Thymus (tissue), 11 donors: ENCODE measurements around the gene MMP28. TPM values are rescaled to one million over a fixed set of nuclear protein-coding genes. Genes with fewer than 3 reads are reported as not detected.

Experiments used
- DNase-seq, 9 donors: peaks; one replicate each; pipeline ENCODE4 v3.0.0-alpha.2; 2013; ENCODE audit warnings: low spot score in 9 of 9, low read depth in 6 of 9, missing footprints in 1 of 9
- H3K27ac ChIP-seq, 2 donors: one replicate each; pipeline ENCODE4 v1.5.1; 2013; ENCODE audit warnings: control low read depth in 1 of 2, low read depth in 1 of 2, low read length in 1 of 2, mild to moderate bottlenecking in 1 of 2, moderate library complexity in 1 of 2
- H3K27me3 ChIP-seq, 2 donors: one replicate each; pipeline ENCODE4 v1.5.1; 2013; ENCODE audit warnings: low read length in 1 of 2; ENCODE audit not compliant: control insufficient read depth in 2 of 2, insufficient read depth in 1 of 2
- H3K36me3 ChIP-seq, 2 donors: one replicate each; pipeline ENCODE4 v1.5.1; 2013; ENCODE audit warnings: low read length in 1 of 2, mild to moderate bottlenecking in 1 of 2, moderate library complexity in 1 of 2; ENCODE audit not compliant: control insufficient read depth in 2 of 2, insufficient read depth in 2 of 2
- H3K4me1 ChIP-seq, 2 donors: one replicate each; pipeline ENCODE4 v1.5.1; 2013; ENCODE audit warnings: low read length in 2 of 2; ENCODE audit not compliant: control insufficient read depth in 2 of 2, insufficient read depth in 2 of 2
- H3K4me3 ChIP-seq, 2 donors: one replicate each; pipeline ENCODE4 v1.5.1; 2013; ENCODE audit warnings: low read length in 2 of 2, control low read depth in 1 of 2, mild to moderate bottlenecking in 1 of 2
- H3K9me3 ChIP-seq, 2 donors: one replicate each; pipeline ENCODE4 v1.5.1; 2013; ENCODE audit warnings: low read length in 1 of 2, mild to moderate bottlenecking in 1 of 2; ENCODE audit not compliant: control insufficient read depth in 2 of 2, insufficient read depth in 1 of 2
- WGBS: extraction: QIAGEN DNeasy Blood & Tissue Kit; methylation state at CpG from one replicate; pipeline ENCODE4 v1.1.7; 2013; 5-methylcytosine and 5-hydroxymethylcytosine counted together
- polyA plus RNA-seq: library from polyadenylated mRNA; stranded (reverse); fragments of 200-250 nt; gene quantifications from one replicate; pipeline ENCODE4 v1.2.3, GENCODE V29; 2013
- total RNA-seq: library from RNA; stranded (reverse); fragments of 120-200 nt; gene quantifications from one replicate; pipeline ENCODE4 v1.2.4, GENCODE V29; 2013
- donor health status: healthy.

MMP28 gene
- total and polyA plus RNA-seq, 2 donors, result 1.1 to 4.7 TPM

DNA sequence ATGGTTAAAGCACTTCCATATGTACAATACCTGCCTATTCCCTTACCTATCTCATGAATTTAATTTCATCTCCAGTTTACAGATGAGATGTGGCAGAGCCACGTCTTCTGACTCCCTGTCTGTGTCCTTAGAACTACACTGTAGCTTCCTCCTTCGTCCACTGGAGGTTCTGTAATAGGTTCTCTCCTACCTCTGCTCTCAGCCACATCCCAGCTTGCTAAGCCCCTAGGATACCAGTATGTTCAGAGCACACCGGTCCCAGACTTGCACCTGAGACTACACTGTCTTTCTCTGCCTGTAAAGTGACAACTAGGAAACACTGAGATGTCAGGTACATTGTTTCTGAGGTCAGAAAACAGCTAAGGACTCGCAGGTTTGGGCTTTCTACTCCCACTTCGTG lies 67.8 kb downstream of the MMP28 start:
- Histone ChIP-seq H3K9me3 (no peaks in the 10 kb centered on the region), H3K27ac (no peak overlapping the region), H3K4me3 (no peak overlapping the region), H3K27me3 (peaks cover 0 to 12% of the 10 kb centered on the region in 2 donors), H3K36me3 (peaks cover 41 to 50% of the 10 kb centered on the region in 2 donors), H3K4me1 (peaks cover 0 to 11% of the 10 kb centered on the region in 2 donors)
- 98% methylated on average over 5 of the region's 5 CpGs for WGBS
- no peak for DNase-seq

DNA sequence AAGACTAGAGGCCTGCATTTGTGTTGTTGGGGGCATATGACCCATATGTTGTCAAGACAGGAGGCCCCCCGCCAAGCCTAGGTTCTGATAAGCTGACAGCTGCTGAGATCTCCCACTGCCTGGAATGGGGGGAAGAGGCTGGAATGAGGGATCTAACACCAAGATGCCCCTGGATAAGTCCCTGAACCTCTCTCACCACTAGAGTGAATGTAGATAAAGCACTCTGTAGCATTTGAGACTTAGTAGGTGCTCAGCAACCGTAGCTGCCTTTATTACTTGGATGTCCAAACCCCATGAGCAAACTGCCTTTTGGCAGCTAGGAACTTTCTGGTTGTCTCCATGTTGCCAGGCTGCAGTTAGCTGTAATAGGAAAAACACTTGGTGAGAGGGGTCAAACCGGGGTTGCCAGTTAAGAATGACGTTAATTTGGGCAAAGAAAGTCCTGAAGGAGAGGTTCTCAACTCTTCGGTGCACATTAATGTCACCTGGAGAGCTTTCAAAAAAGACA lies 68.4 kb downstream of the MMP28 start:
- Histone ChIP-seq H3K4me3 (no peak overlapping the region), H3K27me3 (peaks cover 0 to 5% of the 10 kb centered on the region in 2 donors), H3K9me3 (no peaks in the 10 kb centered on the region), H3K4me1 (peaks cover 0 to 8% of the 10 kb centered on the region in 2 donors), H3K36me3 (peaks cover 41 to 50% of the 10 kb centered on the region in 2 donors), H3K27ac (no peak overlapping the region)
- no peak for DNase-seq
- WGBS, result 97% methylated on average over 5 of the region's 5 CpGs

DNA sequence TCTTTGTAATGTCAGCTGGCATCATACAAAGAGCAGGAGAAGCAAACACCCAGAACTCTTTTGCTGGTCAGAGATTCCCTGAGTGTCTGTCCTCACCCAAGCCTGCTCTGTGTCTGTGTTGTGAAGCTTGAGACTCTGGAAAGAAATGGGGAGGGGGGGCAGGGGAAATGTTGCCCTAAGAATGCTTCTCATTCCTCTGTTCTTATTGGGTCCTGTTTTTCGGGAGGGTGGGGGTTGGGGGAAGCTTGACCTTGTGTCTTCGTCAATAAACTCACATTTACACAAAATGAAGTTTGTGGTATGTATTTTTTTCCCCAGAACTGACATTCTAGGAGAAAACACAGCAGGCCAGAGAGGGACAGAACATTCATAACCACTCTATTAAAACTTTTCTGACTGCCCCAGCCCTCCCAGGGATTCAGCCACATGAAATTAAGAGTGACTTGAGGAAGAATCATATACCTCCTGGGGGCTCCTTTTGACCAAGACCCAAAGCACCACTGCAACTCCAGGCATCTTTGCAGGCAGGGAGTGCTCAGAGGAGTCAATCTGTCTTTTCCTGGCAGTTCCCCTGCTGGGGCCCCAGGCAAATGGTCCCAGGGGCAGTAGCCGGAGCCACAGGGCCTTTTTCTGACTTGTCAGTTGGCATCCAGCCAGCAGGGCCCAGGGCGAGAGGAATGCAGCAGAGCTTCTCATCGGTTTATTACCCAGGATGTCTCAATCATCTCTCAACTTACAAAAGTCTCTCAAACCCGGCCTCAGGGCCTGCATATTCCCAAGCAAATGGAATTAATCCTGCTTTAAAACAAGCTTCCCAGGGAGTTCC lies 69.1 kb downstream of the MMP28 start:
- H3K27me3 ChIP-seq, result peaks cover 0 to 3% of the 10 kb centered on the region in 2 donors
- no peak for DNase-seq
- H3K9me3 ChIP-seq, result no peaks in the 10 kb centered on the region
- H3K36me3 ChIP-seq, result peaks cover 41 to 51% of the 10 kb centered on the region in 2 donors
- no peak overlapping the region for H3K4me3 ChIP-seq
- no peak overlapping the region for H3K27ac ChIP-seq
- WGBS, result 93% methylated on average over 6 of the region's 6 CpGs
- H3K4me1 ChIP-seq, result peaks cover 0 to 7% of the 10 kb centered on the region in 2 donors

DNA sequence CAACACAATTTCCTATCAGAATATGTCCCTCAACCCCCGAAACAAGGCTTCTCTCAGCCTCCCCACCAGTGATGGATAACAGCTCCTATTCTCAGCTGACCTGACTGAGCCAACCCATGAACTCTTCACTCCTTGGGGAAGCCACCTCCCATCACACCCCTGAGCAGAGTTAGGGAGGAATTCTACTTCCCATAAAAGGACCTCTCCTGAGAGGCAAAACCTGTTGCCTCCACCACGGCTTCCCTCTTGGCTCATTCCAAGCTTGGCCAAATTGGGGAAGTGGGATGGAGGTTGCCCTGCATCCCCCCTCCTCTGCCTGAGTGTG lies 69.7 kb downstream of the MMP28 start:
- no peak overlapping the region for H3K27ac ChIP-seq
- no peaks in the 10 kb centered on the region for H3K9me3 ChIP-seq
- H3K4me1 ChIP-seq, result peaks cover 0 to 1% of the 10 kb centered on the region in 2 donors
- no peak for DNase-seq
- no peaks in the 10 kb centered on the region for H3K27me3 ChIP-seq
- H3K36me3 ChIP-seq, result peaks cover 41 to 55% of the 10 kb centered on the region in 2 donors
- 94% methylated on average over 2 of the region's 2 CpGs for WGBS
- H3K4me3 ChIP-seq, result no peak overlapping the region

DNA sequence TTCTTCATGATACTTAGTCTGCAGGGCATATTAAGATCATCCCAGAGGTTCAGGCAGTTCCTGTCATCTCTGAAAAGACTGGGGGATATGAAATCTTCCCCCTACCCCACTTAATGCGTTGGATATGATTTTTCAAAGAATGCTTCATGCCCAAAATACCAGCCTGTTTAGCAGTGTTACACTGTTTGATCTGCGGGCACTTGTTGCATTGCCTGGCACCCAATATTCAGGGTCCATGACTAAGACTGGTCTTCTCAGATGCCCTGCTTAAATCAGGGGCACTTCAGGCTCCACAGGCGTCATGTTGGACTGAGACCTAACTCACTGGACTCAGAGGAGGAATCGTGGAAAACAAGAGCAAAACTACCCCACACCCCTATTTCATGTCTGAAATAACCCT lies 70.4 kb downstream of the MMP28 start:
- Histone ChIP-seq H3K4me1 (no peaks in the 10 kb centered on the region), H3K4me3 (no peak overlapping the region), H3K27me3 (no peaks in the 10 kb centered on the region), H3K36me3 (peaks cover 41 to 55% of the 10 kb centered on the region in 2 donors), H3K9me3 (no peaks in the 10 kb centered on the region), H3K27ac (no peak overlapping the region)
- 97% methylated on average over 4 of the region's 4 CpGs for WGBS
- DNase-seq, result no peak

DNA sequence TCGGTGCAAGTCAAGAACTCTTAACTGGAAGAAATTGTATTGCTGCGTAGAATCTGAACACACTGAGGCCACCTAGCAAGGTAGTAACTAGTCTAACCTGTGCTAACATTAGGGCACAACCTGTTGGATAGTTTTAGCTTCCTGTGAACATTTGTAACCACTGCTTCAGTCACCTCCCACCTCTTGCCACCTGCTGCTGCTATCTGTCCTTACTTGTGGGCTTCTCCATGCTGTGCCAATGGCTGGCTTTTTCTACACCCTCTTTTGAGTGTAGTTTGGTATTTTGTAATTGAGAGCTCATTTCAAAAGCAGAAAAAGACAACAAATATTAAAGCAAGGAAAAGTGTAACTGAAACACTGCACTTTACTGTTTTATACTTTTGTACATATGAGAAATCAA lies 71.7 kb downstream of the MMP28 start:
- no peaks in the 10 kb centered on the region for H3K4me1 ChIP-seq
- DNase-seq, result no peak
- over 99% methylated on average over 2 of the region's 2 CpGs for WGBS
- peaks cover 43 to 51% of the 10 kb centered on the region in 2 donors for H3K36me3 ChIP-seq
- H3K9me3 ChIP-seq, result no peaks in the 10 kb centered on the region
- H3K4me3 ChIP-seq, result no peak overlapping the region
- H3K27me3 ChIP-seq, result no peaks in the 10 kb centered on the region
- H3K27ac ChIP-seq, result no peak overlapping the region

DNA sequence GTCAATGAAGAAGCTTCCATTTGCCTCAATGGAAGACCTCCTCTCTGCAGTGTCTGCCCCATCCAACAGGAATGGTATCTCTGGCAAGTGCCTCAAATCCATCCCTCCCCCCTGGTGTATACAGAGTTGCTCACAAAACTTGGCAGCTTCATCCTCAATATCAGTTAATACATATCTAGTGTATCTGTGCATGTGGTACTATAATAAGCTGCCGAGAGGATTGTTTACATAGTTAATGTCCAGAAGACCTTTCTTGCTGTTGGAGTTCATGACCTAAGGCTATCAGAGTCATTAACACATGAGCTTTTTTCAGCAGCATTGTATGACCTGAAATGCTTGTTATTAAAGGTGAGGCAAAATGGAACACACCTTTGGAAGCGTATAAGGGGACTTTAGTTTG lies 78.0 kb downstream of the MMP28 start:
- no peak for DNase-seq
- no peaks in the 10 kb centered on the region for H3K27me3 ChIP-seq
- H3K4me3 ChIP-seq, result no peak overlapping the region
- WGBS, result 95% methylated on average over 2 of the region's 2 CpGs
- H3K4me1 ChIP-seq, result peaks cover 10% of the 10 kb centered on the region in 2 donors
- peaks cover 21 to 28% of the 10 kb centered on the region in 2 donors for H3K36me3 ChIP-seq
- H3K27ac ChIP-seq, result no peak overlapping the region
- H3K9me3 ChIP-seq, result no peaks in the 10 kb centered on the region

DNA sequence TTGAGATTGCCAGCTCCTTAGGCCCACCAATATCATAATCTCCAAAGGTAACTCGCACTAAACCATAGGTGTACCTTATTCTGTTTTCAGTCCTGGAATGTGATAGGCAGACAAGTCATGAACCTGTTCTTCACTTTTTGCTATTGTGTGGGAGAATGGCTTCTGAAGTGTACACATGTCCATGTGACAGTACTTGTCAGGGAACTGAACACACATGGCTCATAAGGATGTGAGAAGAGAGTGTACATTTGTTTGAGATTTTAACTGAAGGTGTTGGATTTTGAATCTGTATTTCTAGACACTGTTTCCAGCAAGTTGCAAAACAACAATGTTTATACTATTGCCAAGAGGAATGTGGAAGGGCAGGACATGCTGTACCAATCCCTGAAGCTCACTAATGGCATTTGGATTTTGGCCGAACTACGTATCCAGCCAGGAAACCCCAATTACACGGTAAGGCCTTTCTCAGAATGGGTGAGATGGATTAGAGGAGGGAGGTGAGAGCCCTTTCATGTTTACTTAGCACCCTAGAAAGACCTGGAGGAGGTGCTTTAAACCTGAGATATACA lies 78.5 kb downstream of the MMP28 start:
- no peak for DNase-seq
- Histone ChIP-seq H3K9me3 (no peaks in the 10 kb centered on the region), H3K27ac (no peak overlapping the region), H3K4me3 (no peak overlapping the region), H3K4me1 (peaks cover 10 to 13% of the 10 kb centered on the region in 2 donors), H3K27me3 (no peaks in the 10 kb centered on the region), H3K36me3 (peaks cover 23 to 28% of the 10 kb centered on the region in 2 donors)
- WGBS, result 96% methylated on average over 4 of the region's 4 CpGs

DNA sequence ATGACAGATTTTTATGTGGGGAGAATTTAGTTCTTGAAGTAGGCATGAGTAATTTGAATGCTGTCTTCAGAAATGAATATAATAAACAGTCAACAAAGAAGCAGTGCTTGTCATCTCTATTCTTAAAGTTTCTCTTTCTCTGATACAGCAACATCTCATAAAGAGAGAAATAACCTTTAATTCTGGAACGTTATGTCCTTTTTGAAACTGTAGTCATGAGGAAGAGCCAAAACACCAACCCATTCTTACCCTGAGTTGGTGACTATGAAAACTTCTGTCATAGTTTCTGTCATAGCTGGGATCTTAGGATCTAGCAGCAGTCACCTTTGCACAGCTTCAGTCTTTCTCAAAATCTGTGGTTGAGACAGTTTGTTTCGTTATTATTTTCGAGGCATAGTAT lies 79.3 kb downstream of the MMP28 start:
- no peak for DNase-seq
- WGBS, result 95% methylated on average over 3 of the region's 3 CpGs
- H3K27me3 ChIP-seq, result no peaks in the 10 kb centered on the region
- peaks cover 26 to 27% of the 10 kb centered on the region in 2 donors for H3K36me3 ChIP-seq
- no peaks in the 10 kb centered on the region for H3K9me3 ChIP-seq
- H3K4me3 ChIP-seq, result no peak overlapping the region
- peaks cover 10 to 13% of the 10 kb centered on the region in 2 donors for H3K4me1 ChIP-seq
- no peak overlapping the region for H3K27ac ChIP-seq
